Globus pallidus (tissue), 1 donor: ENCODE data around the gene ALDH8A1.

Experiments
- DNase-seq: peaks from one replicate; pipeline ENCODE4 v3.0.0-alpha.2; 2015; ENCODE audit warnings: low spot score

The ALDH8A1 gene

GRCh38 chr6:134951494-134952263, 1.8 kb upstream of the ALDH8A1 start:
- DNase-seq = no peak

GRCh38 chr6:134950482-134950881, 581 bp upstream of the ALDH8A1 start:
- DNase-seq = no peak

DNA sequence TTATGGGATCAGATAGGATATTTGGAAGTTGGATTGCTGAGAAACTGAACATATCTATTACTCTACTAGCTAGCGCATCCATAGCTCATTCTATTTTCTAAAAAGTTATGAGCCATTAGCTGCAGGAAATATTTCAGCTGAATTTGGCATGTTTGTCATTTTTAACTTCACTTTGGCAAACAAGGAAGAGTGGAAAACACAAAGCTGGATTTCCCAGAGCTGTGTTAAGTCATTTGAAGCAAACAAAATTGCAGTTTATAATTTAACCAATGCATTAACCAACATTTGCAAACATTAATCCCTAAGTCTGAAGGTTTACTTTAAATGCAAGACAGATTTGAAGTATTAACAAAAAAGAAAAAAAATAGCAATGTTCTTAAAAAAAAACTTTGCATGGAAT, 1.2 kb downstream of the ALDH8A1 start:
- DNase-seq = no peak

GRCh38 chr6:134948142-134948541, 1.8 kb downstream of the ALDH8A1 start:
- no peak for DNase-seq

- no peak for DNase-seq
These were observed 4.9 kb downstream of the ALDH8A1 start for GRCh38 chr6:134945045-134945444.

- DNase-seq = no peak
These were observed 6.3 kb downstream of the ALDH8A1 start for GRCh38 chr6:134943522-134944111.

GRCh38 chr6:134938896-134939295, 11.0 kb downstream of the ALDH8A1 start:
- no peak for DNase-seq

DNA sequence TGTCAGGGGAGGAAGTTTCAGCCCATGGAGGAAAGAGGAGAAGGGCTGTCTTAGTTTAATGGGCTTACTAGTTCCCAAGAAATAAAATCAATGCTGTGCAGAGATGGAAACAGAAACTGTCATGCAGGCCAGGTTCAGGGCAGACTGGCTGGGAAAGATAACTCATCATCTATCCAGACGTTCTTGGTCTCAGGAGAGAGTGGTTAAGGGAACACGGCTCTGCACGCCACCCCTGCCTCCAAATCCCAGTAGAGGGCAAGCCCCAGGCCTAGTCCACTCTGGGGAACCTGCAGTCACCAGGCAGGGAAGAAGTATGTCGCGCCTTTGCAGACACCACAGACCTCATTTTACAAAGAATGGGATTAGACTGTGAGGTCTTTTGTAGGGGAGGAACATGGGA, 12.5 kb downstream of the ALDH8A1 start:
- DNase-seq = no peak

DNA sequence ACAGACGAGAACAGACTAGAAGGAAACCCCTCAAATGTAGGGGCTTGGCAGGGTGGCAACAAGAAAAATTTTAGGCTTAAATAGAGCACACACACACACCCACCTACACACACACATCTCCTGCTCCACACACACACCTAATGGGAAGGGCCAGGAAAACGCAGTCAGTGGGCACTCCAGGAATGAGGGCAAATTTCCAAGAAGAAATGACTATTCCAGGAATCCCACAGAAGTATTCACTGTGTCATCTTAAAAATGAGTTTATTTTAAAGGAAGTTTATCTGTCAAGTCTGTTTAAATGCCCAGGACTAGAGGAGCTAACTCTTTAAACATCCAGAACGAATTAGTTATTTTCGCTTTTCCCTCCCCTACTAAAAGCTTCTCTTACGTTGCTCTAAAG, 13.0 kb downstream of the ALDH8A1 start:
- DNase-seq = no peak

DNA sequence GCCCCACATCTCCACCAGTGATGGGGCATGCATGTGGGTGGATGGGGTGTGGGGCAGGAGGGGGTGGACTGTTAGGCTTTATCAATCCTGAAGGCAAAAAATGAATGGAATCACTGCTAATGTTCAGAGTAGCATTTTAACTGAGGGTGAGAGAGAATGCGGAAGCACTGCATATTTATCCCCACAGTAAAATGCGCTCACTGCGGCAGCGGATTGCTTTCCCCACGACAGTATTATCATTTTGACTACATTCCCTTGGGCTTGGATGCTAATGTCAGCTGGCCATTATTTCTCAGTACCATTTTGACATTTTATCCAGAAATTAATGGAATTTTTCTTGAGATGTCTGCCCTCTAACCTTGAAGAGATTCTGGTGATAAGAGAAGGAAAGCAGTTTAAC, 13.4 kb downstream of the ALDH8A1 start:
- no peak for DNase-seq

DNA sequence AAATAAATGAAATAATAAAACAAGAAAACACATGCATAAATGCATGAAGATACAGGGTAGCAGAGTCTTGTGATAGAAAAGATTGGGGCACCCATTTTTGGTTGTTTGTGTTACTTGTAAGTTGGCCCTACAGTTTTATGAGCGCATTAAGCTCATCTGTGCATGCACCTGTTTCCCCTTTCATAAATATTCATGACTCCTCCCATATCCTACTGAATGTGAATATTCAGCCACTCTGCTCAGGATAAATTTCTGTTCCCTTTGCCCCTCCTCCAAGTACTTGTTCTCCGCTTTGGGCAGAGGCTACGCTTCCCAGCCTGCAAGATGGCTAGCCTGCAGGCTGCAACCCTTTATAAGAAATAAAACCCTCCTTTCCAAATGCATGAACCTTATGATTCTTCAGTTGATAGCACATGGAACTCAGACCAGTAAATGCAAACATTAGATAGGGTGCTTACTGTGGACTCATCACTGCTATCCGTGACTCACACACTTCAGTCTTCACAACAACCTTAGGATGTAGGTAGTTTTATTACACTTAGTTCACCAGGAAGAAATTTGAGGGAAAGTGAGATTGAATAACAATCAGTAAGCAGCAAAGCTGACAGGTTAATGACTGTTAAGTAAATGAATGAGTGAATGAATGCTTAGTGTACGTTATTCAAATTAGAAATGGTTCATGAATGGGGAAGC, 15.0 kb downstream of the ALDH8A1 start:
- DNase-seq = no peak

GRCh38 chr6:134932535-134933470, 17.1 kb downstream of the ALDH8A1 start:
- DNase-seq = no peak

GRCh38 chr6:134932098-134932497, 17.8 kb downstream of the ALDH8A1 start:
- DNase-seq = no peak

GRCh38 chr6:134930463-134930862, 19.4 kb downstream of the ALDH8A1 start:
- DNase-seq = no peak

GRCh38 chr6:134928151-134928900, 21.6 kb downstream of the ALDH8A1 start:
- no peak for DNase-seq

GRCh38 chr6:134925800-134926199, 24.1 kb downstream of the ALDH8A1 start:
- no peak for DNase-seq

GRCh38 chr6:134921721-134922261, 28.1 kb downstream of the ALDH8A1 start:
- DNase-seq = no peak

GRCh38 chr6:134921276-134921675, 28.6 kb downstream of the ALDH8A1 start:
- no peak for DNase-seq

DNA sequence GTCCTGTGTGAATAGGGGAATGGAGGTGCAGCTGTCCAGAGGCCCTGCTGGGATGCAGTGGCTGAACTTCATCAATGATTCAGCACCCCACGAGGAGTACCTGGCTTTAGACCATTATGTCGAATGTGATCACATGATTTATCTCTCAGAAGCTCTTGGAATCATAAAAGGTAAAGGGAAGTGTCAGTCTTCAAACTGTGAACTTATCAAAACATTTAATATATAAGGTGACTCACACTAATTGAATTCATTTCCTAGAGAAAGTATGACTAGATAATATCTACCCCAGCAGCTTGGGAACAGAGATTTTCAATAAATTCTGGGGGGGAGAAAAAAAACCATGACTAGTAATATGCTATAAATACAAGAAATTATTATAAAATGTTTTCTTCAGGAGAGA, 29.5 kb downstream of the ALDH8A1 start:
- no peak for DNase-seq

- DNase-seq = no peak
These were observed 31.4 kb downstream of the ALDH8A1 start for GRCh38 chr6:134918418-134918961.

DNA sequence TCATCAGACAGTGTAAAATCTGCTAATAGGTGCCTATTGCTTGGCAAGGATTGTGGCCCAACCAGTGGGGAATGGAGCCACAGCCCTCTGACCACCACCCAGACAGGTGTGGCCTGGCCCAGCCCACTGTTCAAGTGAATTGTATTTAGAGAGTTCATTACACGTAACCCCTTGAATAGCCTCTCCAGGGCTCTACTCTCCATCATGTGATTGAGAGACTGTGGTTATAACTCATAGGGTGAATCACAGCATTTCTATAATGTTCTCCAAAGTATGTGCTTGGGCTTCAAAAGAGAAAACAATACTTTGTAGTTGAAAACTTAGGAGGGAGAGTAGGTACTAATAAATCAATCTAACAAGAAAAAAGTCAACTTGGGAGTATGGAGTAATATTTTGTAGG, 38.4 kb downstream of the ALDH8A1 start:
- no peak for DNase-seq
